H1 (cell line): Measurements from ENCODE around the gene ABCD1. TPM values are rescaled to one million over a fixed set of nuclear protein-coding genes. Genes with fewer than 3 reads are reported as not detected.
A peak's percentile ranks its signal among the peaks of the same experiment; 100 is the strongest.

ENCODE experiments used
- CTCF ChIA-PET: fragments of 300-600 bp; sonication (Branson Sonifier 250); formaldehyde crosslinking; loops from one replicate; lab custom pipeline; 2021; ENCODE audit not compliant: partially characterized antibody; lab: Charles Lee
- POLR2A ChIA-PET: fragments of 300-600 bp; sonication (Branson Sonifier 250); formaldehyde crosslinking; loops from one replicate; lab custom pipeline; 2021; ENCODE audit warnings: inconsistent platforms; ENCODE audit not compliant: partially characterized antibody; lab: Charles Lee
- DNase-seq, 2 experiments: peaks; one replicate each; pipeline versions ENCODE4 v3.0.0 to v3.0.0-alpha.2; 2010 to 2022; ENCODE audit warnings: low spot score in 2 of 2, low read depth in 1 of 2, mixed read lengths in 1 of 2
- FAIRE-seq: peaks from 2 replicates; lab custom pipeline; 2011; peaks lifted over from hg19 to GRCh38; lab: Jason Lieb, UNC
- H2AFZ ChIP-seq: 2 replicates; pipeline ENCODE4 v1.8.1; 2012; ENCODE audit warnings: low read length, inconsistent platforms
- H2AK5ac ChIP-seq: 2 replicates; pipeline ENCODE4 v1.6.1; 2013; ENCODE audit warnings: low read depth, low read length
- H2BK120ac ChIP-seq: replicated peaks from 2 replicates; pipeline ENCODE3; 2013; ENCODE audit warnings: low read depth, low read length, inconsistent platforms
- H2BK12ac ChIP-seq: 2 replicates; pipeline ENCODE4 v1.6.1; 2013; ENCODE audit warnings: low read depth, low read length
- H2BK15ac ChIP-seq: 2 replicates; pipeline ENCODE4 v1.6.1; 2013; ENCODE audit warnings: low read length
- H2BK20ac ChIP-seq: 2 replicates; pipeline ENCODE4 v1.6.1; 2013; ENCODE audit warnings: low read length
- H2BK5ac ChIP-seq: 2 replicates; pipeline ENCODE4 v1.6.1; 2013; ENCODE audit warnings: low read depth, low read length
- H3K14ac ChIP-seq: 2 replicates; pipeline ENCODE4 v1.6.1; 2013; ENCODE audit warnings: inconsistent platforms; ENCODE audit not compliant: insufficient read length
- H3K18ac ChIP-seq: 2 replicates; pipeline ENCODE4 v1.6.1; 2013; ENCODE audit warnings: low read length; ENCODE audit errors: extremely low read depth
- H3K23ac ChIP-seq: 2 replicates; pipeline ENCODE4 v1.6.1; 2013; ENCODE audit warnings: inconsistent platforms; ENCODE audit not compliant: insufficient read length
- H3K23me2 ChIP-seq: 2 replicates; pipeline ENCODE4 v1.6.1; 2013; ENCODE audit warnings: low read depth, low read length
- H3K27ac ChIP-seq: 2 replicates; pipeline ENCODE4 v1.6.1; 2011; ENCODE audit warnings: low read depth, low read length, inconsistent platforms
- H3K27me3 ChIP-seq, 4 experiments: replicated peaks in 1 of 4; 1 replicate in 1 of 4; 2 replicates in 3 of 4; pipeline versions ENCODE4 v1.6.1 to v1.8.1; 2011 to 2013; ENCODE audit warnings: low read length in 3 of 4, mild to moderate bottlenecking in 3 of 4, inconsistent platforms in 2 of 4, mixed read lengths in 2 of 4, moderate library complexity in 1 of 4; ENCODE audit not compliant: control insufficient read depth in 3 of 4, insufficient read depth in 3 of 4; ENCODE audit errors: extremely low read depth in 1 of 4
- H3K36me3 ChIP-seq, 4 experiments: 2 replicates each; pipeline versions ENCODE4 v1.6.1 to v1.8.1; 2011 to 2013; ENCODE audit warnings: mild to moderate bottlenecking in 4 of 4, low read length in 3 of 4, moderate library complexity in 2 of 4, control low read depth in 1 of 4, inconsistent platforms in 1 of 4; ENCODE audit not compliant: insufficient read depth in 4 of 4, control insufficient read depth in 2 of 4
- H3K4ac ChIP-seq: replicated peaks from 2 replicates; pipeline ENCODE3; 2013; ENCODE audit warnings: low read length, low read depth, mixed read lengths, inconsistent platforms; ENCODE audit not compliant: insufficient read length
- H3K4me1 ChIP-seq, 4 experiments: replicated peaks in 1 of 4; 1 replicate in 1 of 4; 2 replicates in 3 of 4; pipeline versions ENCODE4 v1.6.1 to v1.8.1; 2011 to 2013; ENCODE audit warnings: low read length in 3 of 4, inconsistent platforms in 2 of 4, mixed read lengths in 1 of 4; ENCODE audit not compliant: insufficient read depth in 4 of 4, control insufficient read depth in 3 of 4
- H3K4me2 ChIP-seq, 2 experiments: 2 replicates each; pipeline versions ENCODE4 v1.6.1 to v1.8.1; 2011 to 2013; ENCODE audit warnings: low read depth in 2 of 2, low read length in 2 of 2, control low read depth in 1 of 2, inconsistent platforms in 1 of 2, mild to moderate bottlenecking in 1 of 2; ENCODE audit not compliant: insufficient read depth in 1 of 2
- H3K4me3 ChIP-seq, 4 experiments: fragments of 200-600, 300-600 bp in 1 of 4; sonication (generic), shearing (Covaris generic), sonication (Bioruptor Twin) in 1 of 4; 2 replicates each; pipeline versions ENCODE4 v1.5.1 to v1.8.1; 2011 to 2016; ENCODE audit warnings: low read length in 4 of 4, low read depth in 3 of 4, control low read depth in 2 of 4, inconsistent platforms in 2 of 4, mild to moderate bottlenecking in 2 of 4, mixed read lengths in 1 of 4, moderate library complexity in 1 of 4; ENCODE audit not compliant: insufficient read depth in 2 of 4; ENCODE audit errors: extremely low read depth in 1 of 4
- H3K56ac ChIP-seq: replicated peaks from 2 replicates; pipeline ENCODE3; 2013; ENCODE audit warnings: low read depth, mild to moderate bottlenecking, mixed read lengths, low read length, inconsistent platforms; ENCODE audit not compliant: insufficient read length
- H3K79me1 ChIP-seq: 2 replicates; pipeline ENCODE4 v1.6.1; 2013; ENCODE audit warnings: low read depth, low read length, control low read depth
- H3K79me2 ChIP-seq, 2 experiments: 2 replicates each; pipeline versions ENCODE4 v1.6.1 to v1.8.1; 2012 to 2013; ENCODE audit warnings: low read length in 2 of 2, mild to moderate bottlenecking in 2 of 2, inconsistent platforms in 1 of 2; ENCODE audit not compliant: insufficient read depth in 2 of 2, control insufficient read depth in 1 of 2
- H3K9ac ChIP-seq, 4 experiments: replicated peaks in 1 of 4; 1 replicate in 1 of 4; 2 replicates in 3 of 4; pipeline versions ENCODE4 v1.6.1 to v1.8.1; 2011 to 2013; ENCODE audit warnings: low read depth in 3 of 4, low read length in 3 of 4, control low read depth in 2 of 4, mild to moderate bottlenecking in 2 of 4, moderate library complexity in 2 of 4, inconsistent platforms in 1 of 4; ENCODE audit errors: extremely low read depth in 1 of 4
- H3K9me3 ChIP-seq, 2 experiments: 2 replicates each; pipeline versions ENCODE4 v1.6.1 to v1.8.1; 2012 to 2013; ENCODE audit warnings: mild to moderate bottlenecking in 2 of 2, moderate library complexity in 2 of 2, control low read depth in 1 of 2, inconsistent platforms in 1 of 2, low read depth in 1 of 2, low read length in 1 of 2, mixed read lengths in 1 of 2; ENCODE audit not compliant: insufficient read depth in 2 of 2
- H4K20me1 ChIP-seq, 2 experiments: replicated peaks in 1 of 2; 2 replicates each; pipeline versions ENCODE3 to v1.8.1; 2011 to 2013; ENCODE audit warnings: inconsistent platforms in 2 of 2, low read length in 2 of 2, mild to moderate bottlenecking in 1 of 2; ENCODE audit not compliant: insufficient read depth in 2 of 2, control insufficient read depth in 1 of 2
- H4K5ac ChIP-seq: 2 replicates; pipeline ENCODE4 v1.6.1; 2013; ENCODE audit warnings: low read length, low read depth, mixed read lengths, inconsistent platforms; ENCODE audit not compliant: insufficient read length
- H4K8ac ChIP-seq: 2 replicates; pipeline ENCODE4 v1.8.0; 2013; ENCODE audit warnings: mild to moderate bottlenecking, moderate library complexity, low read length, inconsistent platforms; ENCODE audit not compliant: insufficient read depth; ENCODE audit errors: extremely low read depth
- H4K91ac ChIP-seq: replicated peaks from 2 replicates; pipeline ENCODE3; 2013; ENCODE audit warnings: low read length, mixed read lengths, inconsistent platforms; ENCODE audit not compliant: insufficient read length
- CBX5 ChIP-seq: fragments of 300-800, 300-1000 bp; sonication (generic); IDR thresholded peaks from 2 replicates; pipeline ENCODE4 v1.7.1; 2016; ENCODE audit warnings: antibody characterized with exemption, low read length, low read depth
- RAD21 ChIP-seq, 2 experiments: IDR thresholded peaks in 1 of 2; conservative IDR thresholded peaks in 1 of 2; 2 replicates each; pipeline ENCODE4 v1.6.1; 2011; ENCODE audit warnings: low read depth in 2 of 2, low read length in 2 of 2, improper control_type of control experiment in 1 of 2, inconsistent platforms in 1 of 2, mild to moderate bottlenecking in 1 of 2, moderate library complexity in 1 of 2
- WGBS, 2 experiments: shearing (Covaris generic) in 1 of 2; methylation state at CpG; one replicate each; pipeline versions ENCODE4 v1.1.6 to v1.1.7; 2013 to 2015; ENCODE audit warnings: low lambda C conversion rate in 2 of 2, mixed read lengths in 2 of 2, inconsistent platforms in 1 of 2, low coverage in 1 of 2, missing lambda C conversion rate in 1 of 2; ENCODE audit not compliant: insufficient replicate concordance in 2 of 2, insufficient coverage in 1 of 2, insufficient read length in 1 of 2; ENCODE audit errors: extremely low coverage in 1 of 2, missing lambda C conversion rate in 1 of 2; 5-methylcytosine and 5-hydroxymethylcytosine counted together
- polyA plus RNA-seq, 7 experiments: library from polyadenylated mRNA; depleted of rRNA in 3 of 7; stranded (reverse) in 5 of 7; unstranded in 2 of 7; fragments of >200 nt in 5 of 7; fragments of 200-250 nt in 2 of 7; gene quantifications; 1 replicate in 5 of 7; 2 replicates in 1 of 7; 4 replicates in 1 of 7; pipeline versions ENCODE4 v1.2.1 to v1.2.3, GENCODE V29; 2011 to 2013; ENCODE audit warnings: missing spikeins in 2 of 7, mixed read lengths in 2 of 7
- total RNA-seq: library from RNA; stranded (reverse); fragmentation: NEBNext Ultra II Directional; extraction: Animal tissue kit (Norgen Biotek cat#: 25700); gene quantifications from 2 replicates; pipeline ENCODE4 v1.2.1, GENCODE V29; 2021

Gene ABCD1
- total and polyA plus RNA-seq, 2 of the 8 experiments (the other 6 are each of a cell fraction or from before 2014, with no cell fraction given): 3.1 to 6.6 TPM

GRCh38 chrX:153688911-153689590 lies 35.6 kb upstream of the ABCD1 start:
- no peak overlapping the region for H3K23ac ChIP-seq
- H2AFZ ChIP-seq: no peak overlapping the region
- TF ChIP-seq CBX5 (no peak), RAD21 (IDR thresholded peaks at IDR 0.05 in 1 of 2, conservative IDR thresholded peaks at IDR 0.05 in 1 of 2; ENCODE audit: low read depth in 2 of 2, low read length in 2 of 2) (no peak)
- no peak overlapping the region for H4K91ac ChIP-seq
- H3K27ac ChIP-seq: no peak overlapping the region
- no peak overlapping the region for H4K5ac ChIP-seq
- H3K79me1 ChIP-seq: no peaks in the 10 kb centered on the region; the same call in 1 of the 2 replicates
- H3K9ac ChIP-seq: peak overlapping the region in 1 of 4 experiments; percentile 41; a peak in 1 of 7 replicates
- H3K79me2 ChIP-seq: peaks cover 0 to 13% of the 10 kb centered on the region in 2 experiments; a peak in 3 of 4 replicates
- H3K14ac ChIP-seq: no peak overlapping the region
- peak overlapping the region; percentile 47 to 58 (median 51) for H3K4me3 ChIP-seq
- POLR2A ChIA-PET: no interaction called here
- H2BK20ac ChIP-seq: no peak overlapping the region
- FAIRE-seq (no peak), DNase-seq (no peak)
- 30% methylated on average over 5 of the region's 53 CpGs; no CpG with 5 or more reads in 1 of the 2 experiments for WGBS, 2 experiments
- no peaks in the 10 kb centered on the region for H3K9me3 ChIP-seq
- H2BK120ac ChIP-seq: no peak overlapping the region
- H4K20me1 ChIP-seq: peaks cover 2 to 4% of the 10 kb centered on the region in 2 experiments
- H3K56ac ChIP-seq: no peak overlapping the region
- H3K4ac ChIP-seq: no peak overlapping the region
- no peak overlapping the region for H3K18ac ChIP-seq
- no peak overlapping the region for H2BK12ac ChIP-seq
- H2BK15ac ChIP-seq: no peak overlapping the region
- H4K8ac ChIP-seq: no peak overlapping the region
- H3K4me1 ChIP-seq: peaks cover 0 to 27% (median 11%) of the 10 kb centered on the region in 4 experiments; a peak in 6 of 7 replicates
- no peaks in the 10 kb centered on the region for H3K27me3 ChIP-seq
- H3K23me2 ChIP-seq: no peaks in the 10 kb centered on the region
- CTCF ChIA-PET: interaction anchor here (0.7 kb wide), 1 partner anchor 16 kb away, joined by 3 read pairs; no protein-coding TSS in a partner anchor
- peaks cover 0 to 32% (median 4%) of the 10 kb centered on the region in 4 experiments; a peak in 5 of 8 replicates for H3K36me3 ChIP-seq
- no peak overlapping the region for H2BK5ac ChIP-seq
- H3K4me2 ChIP-seq: peak overlapping the region; percentile 69 to 83
- no peak overlapping the region for H2AK5ac ChIP-seq
